ENCODE data around the gene NPR2.

DNA sequence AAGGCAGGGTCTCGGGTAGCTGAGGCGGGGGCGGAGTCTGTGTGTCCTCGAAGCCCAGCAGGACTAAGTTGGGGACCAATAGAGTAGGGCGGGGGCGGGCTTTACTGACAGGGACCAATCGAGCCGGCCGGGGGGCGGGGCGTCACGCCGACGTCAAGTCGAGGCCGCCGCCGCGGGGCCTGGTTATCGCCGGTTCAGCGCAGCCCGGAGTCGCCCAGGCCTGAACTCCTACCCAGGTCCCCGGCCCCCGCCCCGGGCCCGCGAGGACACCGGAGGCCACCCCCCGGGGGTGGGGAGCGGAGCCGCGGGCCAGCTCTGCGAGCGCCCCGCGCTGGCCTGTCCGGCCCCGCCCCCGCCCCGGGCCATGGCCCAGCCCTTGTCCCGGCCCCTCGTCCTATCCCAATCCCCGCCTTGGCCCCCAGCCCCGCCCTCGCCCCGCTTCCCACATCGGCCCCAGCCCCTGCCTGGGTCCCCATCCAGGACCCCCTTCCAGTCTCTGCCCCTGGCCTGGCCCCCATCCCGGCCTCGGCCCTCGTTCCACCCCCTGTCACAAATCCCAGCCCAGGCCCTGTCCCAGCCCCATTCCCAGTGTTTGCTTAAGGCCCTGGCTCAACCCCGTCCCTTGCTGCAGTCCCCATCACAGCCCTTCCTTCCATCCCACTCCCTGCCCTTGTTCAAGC lies 37.8 kb downstream of the NPR2 start, which contains the start of gene TMEM8B:
- TF ChIP-seq, protein P1, sequence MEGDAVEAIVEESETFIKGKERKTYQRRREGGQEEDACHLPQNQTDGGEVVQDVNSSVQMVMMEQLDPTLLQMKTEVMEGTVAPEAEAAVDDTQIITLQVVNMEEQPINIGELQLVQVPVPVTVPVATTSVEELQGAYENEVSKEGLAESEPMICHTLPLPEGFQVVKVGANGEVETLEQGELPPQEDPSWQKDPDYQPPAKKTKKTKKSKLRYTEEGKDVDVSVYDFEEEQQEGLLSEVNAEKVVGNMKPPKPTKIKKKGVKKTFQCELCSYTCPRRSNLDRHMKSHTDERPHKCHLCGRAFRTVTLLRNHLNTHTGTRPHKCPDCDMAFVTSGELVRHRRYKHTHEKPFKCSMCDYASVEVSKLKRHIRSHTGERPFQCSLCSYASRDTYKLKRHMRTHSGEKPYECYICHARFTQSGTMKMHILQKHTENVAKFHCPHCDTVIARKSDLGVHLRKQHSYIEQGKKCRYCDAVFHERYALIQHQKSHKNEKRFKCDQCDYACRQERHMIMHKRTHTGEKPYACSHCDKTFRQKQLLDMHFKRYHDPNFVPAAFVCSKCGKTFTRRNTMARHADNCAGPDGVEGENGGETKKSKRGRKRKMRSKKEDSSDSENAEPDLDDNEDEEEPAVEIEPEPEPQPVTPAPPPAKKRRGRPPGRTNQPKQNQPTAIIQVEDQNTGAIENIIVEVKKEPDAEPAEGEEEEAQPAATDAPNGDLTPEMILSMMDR (IDR thresholded peaks at IDR 0.05): no peak
- no peak for TF ChIP-seq POLR2AphosphoS5 (IDR thresholded peaks at IDR 0.05; ENCODE audit: low read depth, low read length)
- no peak for TF ChIP-seq EP300 (IDR thresholded peaks at IDR 0.05; ENCODE audit: borderline replicate concordance in 1 of 2, low read depth in 1 of 2, low read length in 1 of 2)
- no peak for TF ChIP-seq TEAD4 (IDR thresholded peaks at IDR 0.05; ENCODE audit: borderline replicate concordance, insufficient read depth)
- no peak for TF ChIP-seq RCOR1 (IDR thresholded peaks at IDR 0.05; ENCODE audit: low read length)
- TF ChIP-seq, protein P2, sequence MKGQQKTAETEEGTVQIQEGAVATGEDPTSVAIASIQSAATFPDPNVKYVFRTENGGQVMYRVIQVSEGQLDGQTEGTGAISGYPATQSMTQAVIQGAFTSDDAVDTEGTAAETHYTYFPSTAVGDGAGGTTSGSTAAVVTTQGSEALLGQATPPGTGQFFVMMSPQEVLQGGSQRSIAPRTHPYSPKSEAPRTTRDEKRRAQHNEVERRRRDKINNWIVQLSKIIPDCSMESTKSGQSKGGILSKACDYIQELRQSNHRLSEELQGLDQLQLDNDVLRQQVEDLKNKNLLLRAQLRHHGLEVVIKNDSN (IDR thresholded peaks at IDR 0.05; ENCODE audit: borderline replicate concordance, low read depth): no peak
- no peak for TF ChIP-seq MEF2A (IDR thresholded peaks at IDR 0.05; ENCODE audit: borderline replicate concordance, low read depth)
- TF ChIP-seq GABPA (IDR thresholded peaks at IDR 0.05; ENCODE audit: low read depth): no peak
- TF ChIP-seq FOXM1 (IDR thresholded peaks at IDR 0.05; ENCODE audit: low read depth): no peak

Data from SK-N-SH (cell line).